ENCODE data around the gene KCNAB3. TPM values are rescaled to one million over a fixed set of nuclear protein-coding genes. Genes with fewer than 3 reads are reported as not detected.

The KCNAB3 gene
- polyA plus RNA-seq, 10 donors, result 3.8 to 7.4 (median 4.9) TPM

DNA sequence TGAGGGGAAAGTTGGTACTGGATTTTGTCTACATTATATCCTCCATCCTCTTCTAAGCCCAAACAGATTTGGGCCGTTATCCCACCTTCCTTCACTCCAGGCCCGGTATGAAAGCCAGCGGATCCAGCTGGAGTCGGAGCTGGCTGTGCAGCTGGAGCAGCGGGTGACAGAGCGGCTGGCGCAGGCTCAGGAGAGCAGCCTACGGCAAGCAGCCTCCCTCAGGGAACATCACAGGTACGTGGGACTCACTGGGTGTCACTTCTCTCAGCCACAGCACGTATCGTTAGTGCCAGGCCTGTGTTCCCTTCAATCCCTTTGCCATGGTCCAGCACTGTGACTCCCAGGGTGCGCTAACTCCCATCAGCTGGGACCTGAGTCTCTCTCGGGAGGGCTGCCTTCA lies 13.6 kb upstream of the KCNAB3 start:
- no peak for DNase-seq

GRCh38 chr17:7940743-7941142 lies 11.1 kb upstream of the KCNAB3 start:
- no peak for DNase-seq

DNA sequence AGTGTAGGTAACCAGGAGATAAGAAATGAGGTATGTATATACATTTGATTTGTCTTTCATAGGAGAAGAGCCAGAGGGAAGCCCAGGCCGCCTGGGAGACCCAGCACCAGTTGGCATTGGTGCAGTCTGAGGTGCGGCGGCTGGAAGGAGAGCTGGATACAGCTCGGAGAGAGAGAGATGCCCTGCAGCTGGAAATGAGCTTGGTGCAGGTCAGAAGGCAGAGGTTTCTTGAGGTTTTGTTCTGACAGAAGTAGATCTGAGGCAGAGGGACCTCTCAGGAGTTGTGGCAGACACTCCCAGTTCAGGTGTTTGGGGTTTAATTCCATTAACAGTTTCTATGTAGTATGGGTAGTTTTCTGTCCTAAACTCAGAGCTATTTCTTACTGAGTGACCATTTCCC lies 10.4 kb upstream of the KCNAB3 start:
- DNase-seq, result no peak

- no peak for DNase-seq
These were observed 6.2 kb upstream of the KCNAB3 start for GRCh38 chr17:7935859-7936258.

GRCh38 chr17:7932949-7933348 lies 3.3 kb upstream of the KCNAB3 start:
- DNase-seq, result peak in 1 of 3 donors; percentile 18

DNA sequence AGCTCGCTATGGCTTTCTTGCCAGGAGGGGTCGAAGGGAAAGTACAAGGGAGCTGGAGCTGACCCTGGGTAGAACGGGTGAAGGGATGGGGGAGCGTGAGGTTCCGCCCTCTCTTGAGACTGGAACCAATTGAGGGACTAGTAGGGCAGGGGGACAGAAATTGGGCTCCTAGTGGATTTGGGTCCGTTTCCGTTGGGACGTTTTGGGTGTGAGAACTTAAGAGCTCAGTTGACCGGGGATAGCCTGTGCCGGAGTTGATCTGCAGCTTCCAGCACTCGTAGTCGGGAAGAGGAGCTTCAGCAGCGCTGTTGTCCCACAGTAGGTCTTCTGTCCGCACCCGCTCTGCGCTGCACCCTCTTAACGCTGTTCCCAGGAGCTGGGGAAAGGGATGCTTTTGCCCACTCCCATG lies 2.8 kb upstream of the KCNAB3 start:
- peak in 1 of 3 donors; percentile 56 for DNase-seq

DNA sequence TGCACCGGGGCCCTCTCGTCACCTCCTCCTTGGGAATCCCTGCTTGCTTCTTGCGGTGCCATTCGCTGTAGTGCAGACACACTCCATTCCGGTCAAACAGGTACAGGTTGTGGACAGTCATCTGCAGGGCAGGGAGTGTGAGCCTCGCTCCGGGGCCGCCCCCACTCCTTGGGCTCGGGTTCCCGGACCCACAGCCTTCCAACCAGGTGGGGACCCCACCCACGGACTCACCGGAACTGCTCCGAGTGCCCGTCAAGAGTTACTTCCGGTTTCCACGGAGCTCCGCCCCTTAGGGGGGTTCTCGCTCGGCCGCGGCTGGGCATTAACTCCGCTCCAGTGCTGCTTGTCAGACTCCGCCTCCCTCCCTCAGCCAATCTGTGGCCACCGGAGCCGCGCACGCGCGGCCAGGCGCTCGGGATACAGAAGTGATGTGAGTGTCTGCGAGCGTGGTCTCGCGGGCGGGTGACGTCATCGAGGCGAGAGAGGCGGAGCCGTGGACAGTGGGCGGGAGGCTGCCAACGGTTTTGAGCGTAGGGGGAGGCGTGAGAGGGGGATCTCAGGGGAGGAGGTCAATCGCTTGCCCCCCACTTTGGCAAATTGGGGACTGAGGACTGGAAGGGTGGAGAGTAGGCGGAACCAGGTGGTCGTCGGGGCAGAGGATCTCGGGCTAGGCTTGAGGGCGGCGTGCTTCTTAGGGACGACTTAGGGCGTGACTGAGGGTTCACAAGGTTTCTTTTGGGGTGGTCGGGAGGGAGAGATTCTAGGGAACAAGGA lies 2.2 kb upstream of the KCNAB3 start, which contains the start of the genes CNTROB and TRAPPC1:
CNTROB (plus strand) TSS at position 498 of the 774 bp plus-strand sequence. CDS start 874 bp downstream, outside the sequence.
TRAPPC1 (minus strand) TSS at position 238 of the 774 bp plus-strand sequence; CDS start at position 121, 117 bp downstream.
- peak; percentile 99 to 100 (median 100) for DNase-seq

GRCh38 chr17:7930841-7931631 lies 1.4 kb upstream of the KCNAB3 start:
- DNase-seq, result no peak

DNA sequence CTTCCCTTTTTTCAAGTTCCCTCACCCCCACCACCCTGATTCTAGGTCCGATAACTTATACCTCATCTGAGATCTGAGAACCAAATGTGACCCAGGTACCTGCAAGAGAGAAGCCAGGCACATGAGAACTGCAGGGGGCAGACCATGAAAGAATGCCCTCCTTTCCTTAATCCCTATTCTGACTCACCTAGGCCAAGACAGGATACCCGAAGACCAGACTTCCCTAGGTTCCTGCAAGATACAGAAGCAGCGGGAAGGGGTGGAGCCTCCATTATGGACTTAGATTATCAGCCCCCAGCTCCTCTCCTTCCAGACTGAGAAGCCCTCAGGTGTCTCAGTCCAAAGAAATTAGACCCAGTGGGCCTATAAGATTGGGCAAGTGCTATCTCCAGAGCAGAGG lies 2.1 kb downstream of the KCNAB3 start:
- DNase-seq, result no peak

GRCh38 chr17:7922845-7923628 lies 6.6 kb downstream of the KCNAB3 start:
- peak; percentile 84 to 96 (median 89) for DNase-seq

- DNase-seq, result no peak
These were observed 7.3 kb downstream of the KCNAB3 start for GRCh38 chr17:7922269-7922844.

DNA sequence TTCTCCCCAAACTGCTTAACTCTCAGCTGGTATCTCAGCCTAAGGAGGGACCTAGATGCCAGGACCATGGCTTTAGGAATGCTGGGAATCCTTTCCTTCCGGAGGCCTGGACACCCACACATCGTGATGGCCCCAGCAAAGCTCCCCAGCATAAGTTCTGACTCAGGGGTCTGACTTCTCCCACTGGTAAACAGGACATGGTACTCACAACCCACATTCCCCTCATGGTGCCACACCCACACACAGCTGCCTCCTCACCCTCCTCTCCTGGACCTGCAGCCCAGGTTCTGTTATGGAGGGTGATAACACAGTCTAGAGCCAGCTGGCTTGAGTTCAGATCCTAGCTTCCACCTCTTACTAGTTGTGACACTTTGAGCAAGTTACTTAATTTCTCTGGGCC lies 12.8 kb downstream of the KCNAB3 start:
- peak in 1 of 3 donors; percentile 42 for DNase-seq

DNA sequence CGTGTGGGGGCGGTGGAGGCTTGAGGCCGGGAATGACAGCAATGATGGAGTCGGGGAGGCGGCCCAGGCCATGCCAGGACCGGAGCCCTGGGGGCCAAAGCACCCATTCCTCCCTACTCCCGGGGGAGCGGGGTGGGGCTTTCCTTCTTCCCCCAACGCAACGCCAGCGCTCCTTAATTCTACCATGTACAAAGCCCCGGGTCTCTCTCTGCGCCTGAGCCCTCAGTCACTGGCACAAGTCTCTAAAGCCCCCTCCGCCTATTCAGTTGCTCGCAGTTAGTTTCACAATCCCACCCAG lies 13.3 kb downstream of the KCNAB3 start:
- no peak for DNase-seq

DNA sequence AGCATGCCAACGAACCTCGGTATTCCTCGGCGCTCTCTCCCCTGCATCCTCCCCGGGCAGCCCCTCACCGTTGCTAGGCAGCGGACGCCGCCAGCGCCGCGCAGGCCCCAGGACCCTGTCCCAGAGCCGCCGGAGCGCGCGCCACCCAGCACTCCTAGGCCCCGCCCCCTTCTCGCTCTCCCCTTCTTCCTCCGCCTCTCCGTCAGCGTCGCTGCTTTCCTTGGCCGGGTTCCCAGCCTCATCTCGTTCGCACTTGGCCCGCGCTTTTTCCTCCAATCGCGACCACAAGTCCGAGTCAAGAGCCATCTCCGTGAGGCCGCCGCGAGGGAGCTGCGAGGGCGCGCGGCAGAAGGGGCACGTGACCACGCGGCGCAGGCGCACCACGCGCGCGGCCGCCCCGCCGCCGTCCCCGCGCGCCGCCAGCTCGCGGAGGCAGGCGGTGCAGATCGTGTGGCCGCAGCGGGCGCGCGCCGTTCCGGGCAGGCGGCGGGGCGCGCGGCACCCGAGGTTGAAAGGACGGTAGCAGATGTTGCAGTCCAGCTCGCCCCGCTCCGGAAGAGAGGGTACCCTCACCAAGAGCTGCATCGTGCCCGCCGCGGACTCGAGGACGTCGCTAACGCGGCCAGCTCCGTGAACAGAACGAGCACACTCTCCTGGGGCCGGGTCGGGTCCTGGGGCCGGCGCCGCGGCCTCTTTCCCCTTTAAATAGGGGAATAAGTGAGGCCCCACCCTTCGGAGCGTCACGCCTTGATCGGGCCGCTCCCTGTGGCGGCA lies 13.9 kb downstream of the KCNAB3 start, which contains the start of gene RNF227:
RNF227 (minus strand) TSS at position 679 of the 774 bp plus-strand sequence; CDS start at position 585, 94 bp downstream.
- DNase-seq, result peak; percentile 97 to 99 (median 97)

DNA sequence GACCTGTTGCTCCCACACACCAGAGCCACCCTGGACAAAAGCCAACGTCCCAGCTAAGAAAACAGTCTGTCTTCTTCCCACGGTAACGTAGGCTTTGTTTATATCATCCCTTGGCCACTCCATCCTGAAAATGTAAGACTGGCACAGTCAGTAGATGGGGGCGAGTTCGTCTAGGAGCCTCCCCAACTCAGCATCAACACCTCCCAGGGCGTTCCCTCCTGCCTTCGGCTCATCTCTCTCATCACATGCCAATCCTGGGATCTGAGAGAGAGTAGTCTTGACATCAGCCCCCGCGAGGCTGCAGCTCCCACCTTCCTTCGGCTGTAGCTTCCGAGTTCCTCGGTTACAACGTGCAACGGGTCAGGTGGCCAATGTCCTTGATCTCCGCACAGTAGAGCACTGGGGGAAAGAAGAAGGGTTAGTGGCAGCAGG lies 14.5 kb downstream of the KCNAB3 start:
- DNase-seq, result peak in 1 of 3 donors; percentile 46

DNA sequence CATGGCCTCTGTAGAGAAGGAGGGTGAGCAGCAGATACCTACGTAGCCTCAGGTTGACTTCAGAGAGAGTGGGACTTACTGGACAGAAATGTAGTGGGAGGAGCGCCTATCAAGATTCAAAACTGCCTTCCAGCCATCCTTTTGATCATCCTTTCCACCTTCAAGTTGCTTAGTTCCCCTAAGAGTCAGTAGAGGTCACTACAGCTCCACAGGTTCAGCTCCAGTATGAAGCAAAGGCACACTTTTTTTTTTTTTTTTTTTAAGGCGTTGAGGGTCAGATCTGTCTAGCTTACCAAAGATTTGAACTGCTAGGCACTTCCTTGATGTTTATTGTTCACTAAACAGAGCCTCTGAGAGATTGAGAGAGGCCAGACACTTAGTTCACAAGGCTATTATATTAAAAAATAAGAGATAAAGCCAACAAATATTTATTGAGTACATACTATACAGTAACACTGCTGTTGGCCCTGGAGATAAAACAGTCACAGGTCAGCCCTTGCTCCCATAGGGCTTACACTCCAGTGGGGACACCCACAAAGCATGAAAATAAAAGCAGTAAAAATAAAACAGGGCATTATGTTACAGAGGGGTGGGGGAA lies 16.6 kb downstream of the KCNAB3 start:
- peak; percentile 65 to 80 (median 68) for DNase-seq

DNA sequence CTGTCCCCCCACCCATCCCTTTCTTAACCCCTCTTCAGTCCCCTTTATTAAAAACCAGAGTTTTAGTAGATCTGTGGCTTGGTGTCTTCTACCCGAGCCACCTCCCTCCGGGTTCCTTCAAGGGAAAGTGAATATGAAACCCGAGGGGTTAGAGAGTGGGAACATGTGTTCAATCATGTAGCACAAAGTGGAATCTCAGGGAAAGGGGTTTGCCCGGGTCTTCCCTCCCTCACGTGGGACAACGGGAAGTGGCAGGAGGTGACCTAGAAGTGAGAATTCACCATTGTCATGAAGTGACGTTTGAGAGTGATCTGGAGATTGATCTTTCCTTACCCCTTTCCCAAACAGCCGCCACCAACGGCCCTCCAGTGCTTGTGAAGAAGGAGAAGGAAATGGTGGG lies 18.5 kb downstream of the KCNAB3 start:
- DNase-seq, result no peak

GRCh38 chr17:7910711-7911110 lies 18.9 kb downstream of the KCNAB3 start:
- no peak for DNase-seq

GRCh38 chr17:7910281-7910680 lies 19.4 kb downstream of the KCNAB3 start:
- no peak for DNase-seq

DNA sequence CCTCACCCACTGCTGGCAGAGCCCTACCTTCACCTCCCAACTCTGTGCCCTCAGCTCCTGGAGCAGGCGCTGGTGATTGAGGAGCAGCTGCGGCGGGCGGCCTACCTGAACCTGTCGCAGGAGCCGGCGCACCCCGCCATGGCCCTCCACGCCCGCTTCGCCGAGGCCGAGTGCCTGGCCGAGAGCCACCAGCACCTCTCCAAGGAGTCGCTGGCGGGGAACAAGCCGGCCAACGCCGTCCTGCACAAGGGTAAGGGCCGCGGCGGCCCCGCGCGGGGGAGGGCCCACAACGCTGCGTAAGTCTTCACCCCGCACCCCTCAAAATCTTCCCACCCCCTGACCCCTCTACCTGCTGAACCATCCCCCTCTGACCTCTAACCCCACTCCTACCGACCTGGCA lies 20.6 kb downstream of the KCNAB3 start:
- no peak for DNase-seq

Data from muscle of back (tissue), 11 donors.